SK-N-SH (cell line): Measurements from ENCODE around the gene PXDC1. TPM values are rescaled to one million over a fixed set of nuclear protein-coding genes. Genes with fewer than 3 reads are reported as not detected.

Source experiments
- CTCF ChIA-PET: fragments of 300-600, 350-600 bp; formaldehyde crosslinking; extraction: SDS; loops from one replicate; lab custom pipeline; 2021; lab: Yijun Ruan, JAX
- POLR2A ChIA-PET: fragments of 350-600 bp; sonication (Branson Sonifier 250); formaldehyde crosslinking; extraction: SDS; loops from one replicate; lab custom pipeline; 2020; ENCODE audit warnings: antibody characterized with exemption, inconsistent platforms; lab: Yijun Ruan, JAX
- DNase-seq: peaks from one replicate; pipeline ENCODE4 v3.0.0; 2012
- H2AFZ ChIP-seq: fragments of 200-600 bp; sonication (generic); 2 replicates; pipeline ENCODE4 v1.8.1; 2016; ENCODE audit warnings: antibody characterized with exemption, mild to moderate bottlenecking, low read depth
- H3F3A ChIP-seq: fragments of 200-600 bp; sonication (generic); replicated peaks from 2 replicates; pipeline ENCODE3; 2016; ENCODE audit warnings: antibody characterized with exemption, mild to moderate bottlenecking; ENCODE audit not compliant: insufficient read depth
- H3K27ac ChIP-seq, 2 experiments: fragments of 200-500 bp in 1 of 2; fragments of 200-600 bp in 1 of 2; sonication (Bioruptor generic) in 1 of 2; sonication (generic), shearing (Covaris generic) in 1 of 2; 2 replicates each; pipeline versions ENCODE4 v1.5.1 to v1.6.1; 2014 to 2016; ENCODE audit warnings: low read depth in 2 of 2, inconsistent platforms in 1 of 2, low read length in 1 of 2, mild to moderate bottlenecking in 1 of 2, mixed read lengths in 1 of 2
- H3K27me3 ChIP-seq: fragments of 200-600 bp; sonication (generic), shearing (Covaris generic); 2 replicates; pipeline ENCODE4 v1.6.1; 2016; ENCODE audit warnings: mixed run types; ENCODE audit not compliant: insufficient read depth
- H3K36me3 ChIP-seq, 2 experiments: fragments of 200-500 bp in 1 of 2; fragments of 200-600 bp in 1 of 2; sonication (Bioruptor generic) in 1 of 2; sonication (generic) in 1 of 2; replicated peaks in 1 of 2; 2 replicates each; pipeline versions ENCODE3 to v1.5.1; 2014 to 2016; ENCODE audit warnings: low read length in 1 of 2, mild to moderate bottlenecking in 1 of 2; ENCODE audit not compliant: insufficient read depth in 2 of 2, control insufficient read depth in 1 of 2
- H3K4me1 ChIP-seq, 2 experiments: fragments of 200-500 bp in 1 of 2; fragments of 200-600 bp in 1 of 2; sonication (Bioruptor generic) in 1 of 2; sonication (generic), shearing (Covaris generic) in 1 of 2; 2 replicates each; pipeline versions ENCODE4 v1.5.1 to v1.6.1; 2014 to 2016; ENCODE audit warnings: low read depth in 1 of 2, low read length in 1 of 2, mixed run types in 1 of 2; ENCODE audit not compliant: insufficient read depth in 2 of 2, control insufficient read depth in 1 of 2
- H3K4me2 ChIP-seq: fragments of 200-600 bp; sonication (generic), shearing (Covaris generic); 2 replicates; pipeline ENCODE4 v1.6.1; 2017; ENCODE audit warnings: mixed run types
- H3K4me3 ChIP-seq, 2 experiments: fragments of 200-500 bp in 1 of 2; fragments of 200-600 bp in 1 of 2; sonication (Bioruptor generic) in 1 of 2; sonication (generic), shearing (Covaris generic) in 1 of 2; 2 replicates each; pipeline versions ENCODE4 v1.5.1 to v1.8.1; 2014 to 2016; ENCODE audit warnings: low read depth in 2 of 2, inconsistent platforms in 1 of 2, low read length in 1 of 2, mild to moderate bottlenecking in 1 of 2, mixed read lengths in 1 of 2, moderate library complexity in 1 of 2
- H3K79me2 ChIP-seq: fragments of 200-600 bp; sonication (generic); 2 replicates; pipeline ENCODE4 v1.8.1; 2017; ENCODE audit warnings: mild to moderate bottlenecking; ENCODE audit not compliant: insufficient read depth
- H3K9ac ChIP-seq: fragments of 200-600 bp; sonication (generic); 2 replicates; pipeline ENCODE4 v1.6.1; 2017; ENCODE audit warnings: mixed run types
- H3K9me2 ChIP-seq: fragments of 200-600 bp; sonication (generic); 2 replicates; pipeline ENCODE4 v1.6.1; 2017; ENCODE audit warnings: mixed run types
- H3K9me3 ChIP-seq: fragments of 200-600 bp; sonication (generic); 2 replicates; pipeline ENCODE4 v1.6.1; 2017; ENCODE audit warnings: mixed run types, mild to moderate bottlenecking, moderate library complexity
- H4K20me1 ChIP-seq: fragments of 200-600 bp; sonication (generic); 2 replicates; pipeline ENCODE4 v1.6.1; 2017; ENCODE audit warnings: mild to moderate bottlenecking, mixed run types; ENCODE audit not compliant: insufficient read depth
- CHD2 ChIP-seq: fragments of 150-350 bp; IDR thresholded peaks from 2 replicates; pipeline ENCODE4 v1.6.1; 2018; ENCODE audit warnings: low read length; ENCODE audit not compliant: partially characterized antibody
- CTCF ChIP-seq: fragments of 200-600 bp; sonication (generic); IDR thresholded peaks from 2 replicates; pipeline ENCODE4 v1.6.1; 2017; ENCODE audit warnings: antibody characterized with exemption, mild to moderate bottlenecking, moderate library complexity
- ELF1 ChIP-seq: IDR thresholded peaks from 2 replicates; pipeline ENCODE4 v1.4.0; 2012
- FOSL2 ChIP-seq: IDR thresholded peaks from 2 replicates; pipeline ENCODE4 v1.4.0; 2012; ENCODE audit warnings: low read depth, mild to moderate bottlenecking, moderate library complexity, borderline replicate concordance
- FOXJ3 ChIP-seq: sonication (generic); formaldehyde crosslinking; IDR thresholded peaks from 2 replicates; pipeline ENCODE4 v1.5.1; 2020; ENCODE audit warnings: mild to moderate bottlenecking, missing genetic modification reagents
- FOXM1 ChIP-seq: IDR thresholded peaks from 2 replicates; pipeline ENCODE4 v1.4.0; 2012; ENCODE audit warnings: low read depth, mild to moderate bottlenecking
- GATA2 ChIP-seq: sonication (generic); formaldehyde crosslinking; IDR thresholded peaks from 2 replicates; pipeline ENCODE4 v1.5.0; 2020; ENCODE audit warnings: mild to moderate bottlenecking, missing genetic modification reagents
- MEF2A ChIP-seq: IDR thresholded peaks from 2 replicates; pipeline ENCODE4 v1.4.0; 2012; ENCODE audit warnings: low read depth, borderline replicate concordance
- NFIC ChIP-seq: IDR thresholded peaks from 2 replicates; pipeline ENCODE4 v1.4.0; 2012; ENCODE audit warnings: borderline replicate concordance
- POLR2AphosphoS5 ChIP-seq: IDR thresholded peaks from 2 replicates; pipeline ENCODE4 v1.6.1; 2012; ENCODE audit warnings: low read depth, low read length
- RAD21 ChIP-seq: IDR thresholded peaks from 2 replicates; pipeline ENCODE4 v1.6.1; 2012; ENCODE audit warnings: mild to moderate bottlenecking, low read length
- RXRA ChIP-seq: IDR thresholded peaks from 2 replicates; pipeline ENCODE4 v1.4.0; 2012; ENCODE audit warnings: low read depth, mild to moderate bottlenecking, borderline replicate concordance
- SIN3A ChIP-seq: IDR thresholded peaks from 2 replicates; pipeline ENCODE4 v1.6.1; 2012; ENCODE audit warnings: low read depth, mild to moderate bottlenecking, low read length, moderate library complexity, borderline replicate concordance
- YY1 ChIP-seq: IDR thresholded peaks from 2 replicates; pipeline ENCODE4 v1.4.0; 2012; ENCODE audit warnings: low read depth, mild to moderate bottlenecking
- WGBS: methylation state at CpG from one replicate; pipeline ENCODE4 v1.1.6; 2017; ENCODE audit warnings: low lambda C conversion rate; 5-methylcytosine and 5-hydroxymethylcytosine counted together
- polyA plus RNA-seq, 3 experiments: library from polyadenylated mRNA; depleted of rRNA; stranded (reverse); fragments of >200 nt; gene quantifications; 2 replicates each; pipeline ENCODE4 v1.2.3, GENCODE V29; 2012
- TF ChIP-seq, protein P1 (sequence below): IDR thresholded peaks from 2 replicates; pipeline ENCODE4 v1.4.0; 2012; ENCODE audit warnings: low read depth
- TF ChIP-seq, protein P2 (sequence below): IDR thresholded peaks from 2 replicates; pipeline ENCODE4 v1.4.0; 2012; ENCODE audit warnings: low read depth, borderline replicate concordance

The PXDC1 gene
- 14.1 and 14.5 TPM in 2 replicates for polyA plus RNA-seq (2012; rRNA removed)
- polyA plus RNA-seq (2012; cell fraction: cytosol; rRNA removed) = 17.3 and 19.2 TPM in 2 replicates
- polyA plus RNA-seq (2012; cell fraction: nucleus; rRNA removed) = 19.5 and 25.5 TPM in 2 replicates

DNA sequence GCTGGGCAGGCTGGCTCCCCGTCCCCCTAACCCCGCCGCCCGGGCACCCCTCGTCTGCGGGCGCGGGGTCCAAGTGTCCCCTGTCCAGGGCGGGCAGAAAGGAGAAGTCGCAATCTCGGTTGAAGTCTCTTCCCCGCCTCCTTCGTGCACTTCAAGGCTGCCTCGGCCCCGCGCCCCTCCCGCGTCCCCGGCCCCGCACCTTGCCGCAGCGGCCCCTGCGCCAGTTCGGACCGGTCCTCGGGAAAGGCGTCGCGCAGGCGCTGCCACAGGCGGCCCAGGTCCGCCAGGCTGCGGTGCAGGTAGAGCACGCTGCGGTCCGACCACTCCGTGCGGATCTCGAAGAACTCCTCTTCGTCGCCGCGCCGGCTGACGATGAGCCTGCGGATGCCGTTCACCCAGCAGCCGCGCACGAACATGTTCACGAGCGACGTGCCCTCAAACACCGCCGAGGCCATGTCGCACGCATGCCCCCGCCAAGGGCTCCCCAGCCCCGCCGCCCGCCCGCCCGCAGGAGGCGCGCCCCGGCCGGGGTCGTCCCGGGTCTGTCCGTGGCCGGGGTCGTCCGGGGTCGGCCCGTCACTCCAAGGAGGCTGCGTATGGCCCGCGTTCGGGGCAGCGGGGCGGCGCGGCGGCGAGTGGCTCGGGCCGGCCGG, at the start of gene PXDC1:
Gene PXDC1 (minus strand): TSS at position 637 of the 653 bp plus-strand sequence. CDS start 182 bp downstream, at position 455.
- H3K4me1 ChIP-seq = peaks cover 12 to 14% of the 10 kb centered on the region in 2 experiments; a peak in 3 of 4 replicates
- H3K27ac ChIP-seq = peak within 1 kb of the TSS; percentile 34 to 89
- WGBS = 0% methylated on average over 5 of the region's 88 CpGs
- DNase-seq = no peak
- peak within 1 kb of the TSS; percentile 99 for H3K4me2 ChIP-seq
- H3K9ac ChIP-seq = peak within 1 kb of the TSS; percentile 96
- H3K4me3 ChIP-seq = peak within 1 kb of the TSS; percentile 69 to 70
- H2AFZ ChIP-seq = peak within 1 kb of the TSS; percentile 81
- peaks cover 39% of the 10 kb centered on the region for H4K20me1 ChIP-seq
- H3K9me3 ChIP-seq = no peaks in the 10 kb centered on the region
- ChIA-PET CTCF (interaction anchor here (1.5 to 3.3 kb wide), 2 partner anchors 8 to 471 kb away, joined by 4 to 11 read pairs; no protein-coding TSS in a partner anchor), POLR2A (no interaction called here)
- H3K9me2 ChIP-seq = no peaks in the 10 kb centered on the region
- peaks cover 36% of the 10 kb centered on the region for H3F3A ChIP-seq
- peaks cover 63% of the 10 kb centered on the region for H3K79me2 ChIP-seq
- TF ChIP-seq RAD21 (no peak), POLR2AphosphoS5 (0 out of 2 replicates have a peak, but pooled peaks have one; percentile 4)
- H3K36me3 ChIP-seq = peaks cover 2 to 3% of the 10 kb centered on the region in 2 experiments
- no peaks in the 10 kb centered on the region for H3K27me3 ChIP-seq

GRCh38 chr6:3800850-3801591, 49.5 kb upstream of the PXDC1 start:
- Histone ChIP-seq H3K4me2 (no peak overlapping the region), H3K79me2 (no peaks in the 10 kb centered on the region), H3K4me1 (peaks cover 3 to 37% of the 10 kb centered on the region in 2 experiments; a peak in 3 of 4 replicates), H3K36me3 (no peaks in the 10 kb centered on the region), H3K9me2 (no peaks in the 10 kb centered on the region), H3K9me3 (no peaks in the 10 kb centered on the region), H3K4me3 (no peak overlapping the region), H3K27ac (no peak overlapping the region), H2AFZ (no peak overlapping the region), H3K9ac (no peak overlapping the region), H4K20me1 (no peaks in the 10 kb centered on the region), H3K27me3 (no peaks in the 10 kb centered on the region), H3F3A (peaks cover 37% of the 10 kb centered on the region)
- TF ChIP-seq FOSL2 (no peak), MEF2A (no peak), NFIC (no peak), CHD2 (no peak)
- ChIA-PET POLR2A (no interaction called here), CTCF (no interaction called here)
- DNase-seq = no peak
- WGBS = 82% methylated on average over 10 of the region's 11 CpGs

GRCh38 chr6:3799719-3800118, 48.2 kb upstream of the PXDC1 start:
- no peak for TF ChIP-seq YY1
- TF ChIP-seq CTCF = no peak
- no peak for TF ChIP-seq POLR2AphosphoS5
- TF ChIP-seq, protein P1, sequence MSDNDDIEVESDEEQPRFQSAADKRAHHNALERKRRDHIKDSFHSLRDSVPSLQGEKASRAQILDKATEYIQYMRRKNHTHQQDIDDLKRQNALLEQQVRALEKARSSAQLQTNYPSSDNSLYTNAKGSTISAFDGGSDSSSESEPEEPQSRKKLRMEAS = no peak
- TF ChIP-seq FOXJ3 (CRISPR knock-in tag) = no peak
- TF ChIP-seq RXRA = no peak
- no peak for TF ChIP-seq MEF2A
- TF ChIP-seq GATA2 (CRISPR knock-in tag) = no peak
- TF ChIP-seq SIN3A = no peak
- no peak for TF ChIP-seq ELF1
- no peak for TF ChIP-seq FOXM1
- TF ChIP-seq, protein P2, sequence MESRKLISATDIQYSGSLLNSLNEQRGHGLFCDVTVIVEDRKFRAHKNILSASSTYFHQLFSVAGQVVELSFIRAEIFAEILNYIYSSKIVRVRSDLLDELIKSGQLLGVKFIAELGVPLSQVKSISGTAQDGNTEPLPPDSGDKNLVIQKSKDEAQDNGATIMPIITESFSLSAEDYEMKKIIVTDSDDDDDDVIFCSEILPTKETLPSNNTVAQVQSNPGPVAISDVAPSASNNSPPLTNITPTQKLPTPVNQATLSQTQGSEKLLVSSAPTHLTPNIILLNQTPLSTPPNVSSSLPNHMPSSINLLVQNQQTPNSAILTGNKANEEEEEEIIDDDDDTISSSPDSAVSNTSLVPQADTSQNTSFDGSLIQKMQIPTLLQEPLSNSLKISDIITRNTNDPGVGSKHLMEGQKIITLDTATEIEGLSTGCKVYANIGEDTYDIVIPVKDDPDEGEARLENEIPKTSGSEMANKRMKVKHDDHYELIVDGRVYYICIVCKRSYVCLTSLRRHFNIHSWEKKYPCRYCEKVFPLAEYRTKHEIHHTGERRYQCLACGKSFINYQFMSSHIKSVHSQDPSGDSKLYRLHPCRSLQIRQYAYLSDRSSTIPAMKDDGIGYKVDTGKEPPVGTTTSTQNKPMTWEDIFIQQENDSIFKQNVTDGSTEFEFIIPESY = no peak
- Histone ChIP-seq H3K4me3 (no peak overlapping the region), H3K36me3 (no peaks in the 10 kb centered on the region), H2AFZ (no peak overlapping the region), H3K9me2 (no peaks in the 10 kb centered on the region), H3K27ac (no peak overlapping the region), H3K4me2 (no peak overlapping the region), H3K9me3 (no peaks in the 10 kb centered on the region), H3F3A (peaks cover 33% of the 10 kb centered on the region), H4K20me1 (no peaks in the 10 kb centered on the region), H3K4me1 (peaks cover 3 to 27% of the 10 kb centered on the region in 2 experiments; a peak in 3 of 4 replicates), H3K27me3 (no peaks in the 10 kb centered on the region), H3K9ac (no peak overlapping the region), H3K79me2 (no peaks in the 10 kb centered on the region)
- DNase-seq = no peak
- CTCF ChIA-PET = interaction anchor here (1.0 kb wide), 1 partner anchor 16 kb away, joined by 4 read pairs; no protein-coding TSS in a partner anchor
- 92% methylated on average over 6 of the region's 6 CpGs for WGBS
- POLR2A ChIA-PET = interaction anchor here (0.6 kb wide), 1 partner anchor 10 kb away, joined by 3 read pairs; no protein-coding TSS in a partner anchor
